Breast epithelium (tissue), 4 donors: ENCODE data around the gene MRPL52. TPM values are rescaled to one million over a fixed set of nuclear protein-coding genes. Genes with fewer than 3 reads are reported as not detected.

ENCODE experiments used
- DNase-seq, 2 donors: peaks; one replicate each; pipeline ENCODE4 v3.0.0-alpha.2; 2019; ENCODE audit warnings: low spot score in 2 of 2
- H3K27ac ChIP-seq, 2 donors: fragments of 200-600 bp; sonication (generic) in 1 of 2; one replicate each; pipeline ENCODE4 v1.5.1; 2016 to 2019; ENCODE audit warnings: mild to moderate bottlenecking in 1 of 2
- H3K27me3 ChIP-seq, 2 donors: fragments of 200-600 bp; sonication (generic) in 1 of 2; one replicate each; pipeline versions ENCODE4 v1.5.1 to v1.6.0; 2017 to 2019; ENCODE audit warnings: control low read depth in 1 of 2, mild to moderate bottlenecking in 1 of 2
- H3K36me3 ChIP-seq: fragments of 200-600 bp; one replicate; pipeline ENCODE4 v1.5.1; 2019
- H3K4me1 ChIP-seq, 2 donors: fragments of 200-600 bp; sonication (generic); one replicate each; pipeline ENCODE4 v1.5.1; 2016 to 2019; ENCODE audit warnings: control low read depth in 1 of 2
- H3K4me3 ChIP-seq, 3 donors: fragments of 200-600 bp; sonication (generic); 1 replicate in 2 of 3; 2 replicates in 1 of 3; pipeline ENCODE4 v1.5.1; 2016 to 2019; ENCODE audit warnings: mild to moderate bottlenecking in 3 of 3, moderate library complexity in 2 of 3
- H3K9me3 ChIP-seq, 2 donors: fragments of 200-600 bp; sonication (generic) in 1 of 2; one replicate each; pipeline ENCODE4 v1.5.1; 2016 to 2019; ENCODE audit warnings: control low read depth in 1 of 2
- CTCF ChIP-seq, 3 donors: fragments of 450-650 bp; IDR thresholded peaks; one replicate each; pipeline ENCODE4 v1.5.1; 2016 to 2017; ENCODE audit warnings: antibody characterized with exemption in 3 of 3, mild to moderate bottlenecking in 3 of 3, moderate library complexity in 3 of 3
- POLR2A ChIP-seq: fragments of 450-650 bp; IDR thresholded peaks from one replicate; pipeline ENCODE4 v1.6.1; 2016; ENCODE audit warnings: antibody characterized with exemption, mild to moderate bottlenecking, moderate library complexity
- POLR2AphosphoS5 ChIP-seq, 3 donors: sonication (generic); formaldehyde crosslinking; IDR thresholded peaks; one replicate each; pipeline ENCODE4 v1.6.1; 2017; ENCODE audit warnings: antibody characterized with exemption in 3 of 3
- intact Hi-C: fragments of 100-400 bp; cut with DNase I; formaldehyde crosslinking; loops from one replicate; pipeline ENCODE4 v1.15.1; 2023; ENCODE audit warnings: low total_unique reads
- total RNA-seq, 3 donors: library from RNA; depleted of rRNA; stranded (reverse); fragments of >200 nt; gene quantifications; one replicate each; pipeline ENCODE4 v1.1.0, GENCODE V29; 2016

The MRPL52 gene
- total RNA-seq, 3 donors from 2014 or later = 22.7 to 39.4 (median 34.7) TPM

GRCh38 chr14:22836301-22837113 lies 6.8 kb downstream of the MRPL52 start, which contains the start of gene MMP14:
Gene MMP14 (plus strand): TSS chr14:22836585. CDS start chr14:22836818, 233 bp downstream.
- peak in 1 of 2 donors; percentile 80 for DNase-seq

DNA sequence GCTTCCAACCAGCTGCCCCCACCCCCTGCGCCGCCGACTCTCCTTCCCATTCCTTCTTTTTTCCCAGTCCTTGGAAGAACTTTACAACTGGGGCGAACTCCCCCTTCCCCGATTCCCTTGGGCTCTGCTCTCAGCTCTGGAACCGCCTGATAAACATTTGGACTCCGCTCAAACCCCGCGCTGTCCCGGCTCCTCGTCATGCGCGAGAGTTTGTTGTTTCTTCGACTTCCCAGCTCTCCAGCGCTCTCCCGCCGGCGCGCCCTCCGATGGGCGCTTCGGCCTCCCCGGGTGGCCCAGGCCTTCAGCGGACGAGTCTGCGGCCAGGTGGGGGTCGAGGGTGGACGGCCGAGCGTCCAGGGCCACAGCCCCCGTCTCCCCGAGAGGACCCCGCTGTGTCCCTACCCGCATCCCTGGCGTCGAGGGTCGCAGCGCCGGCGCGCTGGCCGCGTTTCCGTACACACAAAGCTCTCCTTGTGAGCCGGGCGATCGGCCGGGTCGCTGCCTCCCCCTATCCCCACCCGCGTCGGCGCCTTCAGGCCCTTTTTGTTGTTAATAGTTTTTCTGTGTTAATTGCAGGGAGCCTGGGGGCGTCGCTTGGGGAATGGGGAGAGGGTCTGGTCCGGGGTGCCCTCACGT lies 7.5 kb downstream of the MRPL52 start:
- intact Hi-C loops = no loop called here
- peak; percentile 11 for TF ChIP-seq POLR2A
- TF ChIP-seq POLR2AphosphoS5 (IDR thresholded peaks at IDR 0.05) = peak in 1 of 3 donors; percentile 29
- TF ChIP-seq CTCF (IDR thresholded peaks at IDR 0.05) = no peak
- H3K27ac ChIP-seq = peak overlapping the region; percentile 97 to 99
- peaks cover 0 to 12% of the 10 kb centered on the region in 2 donors for H3K4me1 ChIP-seq
- H3K9me3 ChIP-seq = no peaks in the 10 kb centered on the region
- H3K27me3 ChIP-seq = no peaks in the 10 kb centered on the region
- peak overlapping the region; percentile 98 to 99 (median 99) for H3K4me3 ChIP-seq
- H3K36me3 ChIP-seq = no peaks in the 10 kb centered on the region
- no peak for DNase-seq

More at GRCh38 chr14:22836301-22837113, 6.8 kb downstream of the MRPL52 start, which contains the start of gene MMP14:
- Histone ChIP-seq H3K9me3 (no peaks in the 10 kb centered on the region), H3K36me3 (no peaks in the 10 kb centered on the region), H3K4me1 (peaks cover 0 to 12% of the 10 kb centered on the region in 2 donors), H3K4me3 (peak within 1 kb of the TSS; percentile 98 to 99 (median 99)), H3K27me3 (no peaks in the 10 kb centered on the region), H3K27ac (peak within 1 kb of the TSS; percentile 97 to 99)
- TF ChIP-seq POLR2AphosphoS5 (IDR thresholded peaks at IDR 0.05) = peak in 2 of 3 donors; percentile 57 to 89
- TF ChIP-seq POLR2A = peak; percentile 74
- TF ChIP-seq CTCF (IDR thresholded peaks at IDR 0.05) = peak in 2 of 3 donors; percentile 22 to 31
- intact Hi-C loops = no loop called here

- peak in 2 of 3 donors; percentile 62 to 73 for TF ChIP-seq POLR2AphosphoS5 (IDR thresholded peaks at IDR 0.05)
- TF ChIP-seq POLR2A = peak; percentile 22
- TF ChIP-seq CTCF (IDR thresholded peaks at IDR 0.05) = peak in 1 of 3 donors; percentile 7
- DNase-seq = no peak
Measured at GRCh38 chr14:22837750-22838538, 8.3 kb downstream of the MRPL52 start.

DNA sequence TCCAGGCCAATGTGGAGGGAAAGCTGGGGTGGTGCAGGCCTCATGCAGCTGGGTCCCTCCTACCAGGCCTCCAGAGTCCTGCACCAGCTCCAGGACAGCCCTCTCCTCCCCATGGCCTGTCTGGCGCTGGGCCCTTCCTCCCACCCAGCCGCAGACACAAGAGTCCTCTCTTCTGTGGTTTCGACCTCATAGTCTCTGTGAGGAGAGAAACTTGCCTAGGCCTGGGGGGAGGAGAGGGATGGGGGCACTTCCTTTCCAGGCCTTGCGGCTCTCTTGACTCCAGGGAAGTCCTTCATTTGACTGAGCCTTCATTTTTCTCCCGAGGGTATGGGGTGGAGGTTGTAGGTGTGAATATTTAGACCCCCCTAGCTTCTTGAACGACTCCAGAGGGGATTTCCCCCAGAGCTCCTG lies 8.9 kb downstream of the MRPL52 start:
- intact Hi-C loops = no loop called here
- Histone ChIP-seq H3K36me3 (no peaks in the 10 kb centered on the region), H3K4me1 (peaks cover 0 to 12% of the 10 kb centered on the region in 2 donors), H3K27me3 (no peaks in the 10 kb centered on the region), H3K27ac (peak overlapping the region; percentile 97 to 99), H3K4me3 (peak overlapping the region; percentile 98 to 99 (median 99)), H3K9me3 (no peaks in the 10 kb centered on the region)
- no peak for DNase-seq
- no peak for TF ChIP-seq POLR2A
- TF ChIP-seq CTCF (IDR thresholded peaks at IDR 0.05) = no peak
- TF ChIP-seq POLR2AphosphoS5 (IDR thresholded peaks at IDR 0.05) = no peak

More at GRCh38 chr14:22837750-22838538, 8.3 kb downstream of the MRPL52 start:
- Histone ChIP-seq H3K36me3 (no peaks in the 10 kb centered on the region), H3K4me1 (peaks cover 0 to 12% of the 10 kb centered on the region in 2 donors), H3K9me3 (no peaks in the 10 kb centered on the region), H3K4me3 (peak overlapping the region; percentile 98 to 99 (median 99)), H3K27ac (peak overlapping the region; percentile 97 to 99), H3K27me3 (no peaks in the 10 kb centered on the region)
- intact Hi-C loops = no loop called here
